IMR-90 (cell line): ENCODE measurements around the gene MEGF8. TPM values are rescaled to one million over a fixed set of nuclear protein-coding genes. Genes with fewer than 3 reads are reported as not detected.
A peak's percentile ranks its signal among the peaks of the same experiment; 100 is the strongest.

ENCODE experiments used
- ATAC-seq: fragments of 200-7000 bp; cut with Tn5 transposase; 2 replicates; pipeline ENCODE4 v1.9.1; 2020; ENCODE audit warnings: low read depth, mild to moderate bottlenecking, moderate library complexity
- BruUV-seq: library from RNA; stranded (reverse); fragments of 400-500 nt; replicated peaks from 2 replicates; lab custom pipeline; 2021; lab: Mats Ljungman, UMichigan
- CTCF ChIA-PET: fragments of 300-600 bp; formaldehyde crosslinking; extraction: SDS; loops from one replicate; lab custom pipeline; 2021; ENCODE audit warnings: antibody characterized with exemption; lab: Yijun Ruan, JAX
- POLR2A ChIA-PET: fragments of 300-600 bp; sonication (Branson Sonifier 250); formaldehyde crosslinking; loops from one replicate; lab custom pipeline; 2022; ENCODE audit warnings: antibody characterized with exemption; ENCODE audit not compliant: unreplicated experiment; lab: Charles Lee
- DNase-seq: peaks from one replicate; pipeline ENCODE4 v3.0.0; 2013
- H2AFZ ChIP-seq: replicated peaks from 2 replicates; pipeline ENCODE3; 2013; ENCODE audit warnings: low read length, mild to moderate bottlenecking; ENCODE audit not compliant: poor library complexity
- H2AK5ac ChIP-seq: 2 replicates; pipeline ENCODE4 v1.6.1; 2013; ENCODE audit warnings: low read depth, low read length, inconsistent platforms
- H2AK9ac ChIP-seq: replicated peaks from 2 replicates; pipeline ENCODE3; 2013; ENCODE audit warnings: mild to moderate bottlenecking, low read depth, low read length, moderate library complexity; ENCODE audit not compliant: poor library complexity
- H2BK120ac ChIP-seq: 2 replicates; pipeline ENCODE4 v1.6.1; 2013; ENCODE audit warnings: low read depth, low read length, inconsistent platforms
- H2BK15ac ChIP-seq: 3 replicates; pipeline ENCODE4 v1.6.1; 2013; ENCODE audit warnings: low read depth, low read length, inconsistent platforms
- H2BK20ac ChIP-seq: 2 replicates; pipeline ENCODE4 v1.6.1; 2013; ENCODE audit warnings: low read depth, mild to moderate bottlenecking, inconsistent platforms, low read length, moderate library complexity
- H2BK5ac ChIP-seq: 2 replicates; pipeline ENCODE4 v1.6.1; 2013; ENCODE audit warnings: mild to moderate bottlenecking, low read depth, low read length, inconsistent platforms; ENCODE audit not compliant: poor library complexity, severe bottlenecking
- H3K14ac ChIP-seq: replicated peaks from 2 replicates; pipeline ENCODE4 v1.6.1; 2013; ENCODE audit warnings: low read depth, low read length, inconsistent platforms
- H3K18ac ChIP-seq: 2 replicates; pipeline ENCODE4 v1.6.1; 2013; ENCODE audit warnings: low read depth, low read length, control low read depth
- H3K23ac ChIP-seq: 2 replicates; pipeline ENCODE4 v1.6.1; 2013; ENCODE audit warnings: low read depth, low read length, inconsistent platforms
- H3K27ac ChIP-seq: 2 replicates; pipeline ENCODE4 v1.5.1; 2013; ENCODE audit warnings: mild to moderate bottlenecking, control low read depth, low read length; ENCODE audit not compliant: insufficient read depth
- H3K27me3 ChIP-seq: 2 replicates; pipeline ENCODE4 v1.6.1; 2013; ENCODE audit warnings: low read length; ENCODE audit not compliant: control insufficient read depth, insufficient read depth
- H3K36me3 ChIP-seq: 2 replicates; pipeline ENCODE4 v1.6.1; 2013; ENCODE audit warnings: low read length, mixed read lengths; ENCODE audit not compliant: control insufficient read depth, insufficient read depth
- H3K4ac ChIP-seq: 2 replicates; pipeline ENCODE4 v1.6.1; 2013; ENCODE audit warnings: low read depth, low read length, inconsistent platforms
- H3K4me1 ChIP-seq: 2 replicates; pipeline ENCODE4 v1.6.1; 2013; ENCODE audit warnings: low read length, mixed read lengths; ENCODE audit not compliant: control insufficient read depth, insufficient read depth
- H3K4me2 ChIP-seq: 2 replicates; pipeline ENCODE4 v1.6.1; 2013; ENCODE audit warnings: low read depth, mild to moderate bottlenecking, control low read depth, low read length, moderate library complexity
- H3K4me3 ChIP-seq: 2 replicates; pipeline ENCODE4 v1.5.1; 2013; ENCODE audit warnings: low read depth, mild to moderate bottlenecking, control low read depth, low read length, moderate library complexity; ENCODE audit not compliant: insufficient read depth
- H3K56ac ChIP-seq: 2 replicates; pipeline ENCODE4 v1.6.1; 2013; ENCODE audit warnings: low read length, inconsistent platforms; ENCODE audit not compliant: insufficient read depth; ENCODE audit errors: extremely low read depth
- H3K79me1 ChIP-seq, 2 experiments: 2 replicates each; pipeline ENCODE4 v1.6.1; 2013; ENCODE audit warnings: low read length in 2 of 2, inconsistent platforms in 1 of 2, low read depth in 1 of 2
- H3K9ac ChIP-seq: 2 replicates; pipeline ENCODE4 v1.6.1; 2013; ENCODE audit warnings: low read depth, low read length, control low read depth
- H3K9me1 ChIP-seq: 2 replicates; pipeline ENCODE4 v1.6.1; 2013; ENCODE audit warnings: low read length, inconsistent platforms; ENCODE audit not compliant: insufficient read depth
- H3K9me3 ChIP-seq: 2 replicates; pipeline ENCODE4 v1.6.1; 2013; ENCODE audit warnings: low read length; ENCODE audit not compliant: control insufficient read depth, insufficient read depth
- H4K20me1 ChIP-seq: 2 replicates; pipeline ENCODE4 v1.6.1; 2013; ENCODE audit warnings: low read length, inconsistent platforms; ENCODE audit not compliant: insufficient read depth
- H4K5ac ChIP-seq: 2 replicates; pipeline ENCODE4 v1.6.1; 2013; ENCODE audit warnings: mild to moderate bottlenecking, low read depth, low read length, control low read depth
- H4K8ac ChIP-seq, 2 experiments: 2 replicates each; pipeline ENCODE4 v1.6.1; 2013; ENCODE audit warnings: low read depth in 2 of 2, low read length in 2 of 2, control low read depth in 1 of 2, inconsistent platforms in 1 of 2
- H4K91ac ChIP-seq: 2 replicates; pipeline ENCODE4 v1.6.1; 2013; ENCODE audit warnings: low read depth, low read length, inconsistent platforms; ENCODE audit not compliant: insufficient read depth
- CEBPB ChIP-seq: IDR thresholded peaks from 2 replicates; pipeline ENCODE4 v1.6.1; 2012; ENCODE audit warnings: low read depth, low read length, improper control_type of control experiment
- CHD1 ChIP-seq: IDR thresholded peaks from 2 replicates; pipeline ENCODE4 v1.6.1; 2012; ENCODE audit warnings: low read depth, low read length, improper control_type of control experiment
- ELK1 ChIP-seq: fragments of 150-350 bp; IDR thresholded peaks from 2 replicates; pipeline ENCODE4 v1.6.1; 2016; ENCODE audit warnings: low read depth, mild to moderate bottlenecking, low read length, moderate library complexity, borderline replicate concordance
- FOS ChIP-seq: fragments of 150-350 bp; IDR thresholded peaks from 2 replicates; pipeline ENCODE4 v1.6.1; 2016; ENCODE audit warnings: low read depth, low read length
- MAFK ChIP-seq: IDR thresholded peaks from 2 replicates; pipeline ENCODE4 v1.6.1; 2012; ENCODE audit warnings: low read depth, low read length, improper control_type of control experiment
- NFE2L2 ChIP-seq: fragments of 150-350 bp; IDR thresholded peaks from 2 replicates; pipeline ENCODE4 v1.6.1; 2016; ENCODE audit warnings: low read depth, mild to moderate bottlenecking, low read length
- POLR2A ChIP-seq: IDR thresholded peaks from 2 replicates; pipeline ENCODE4 v1.6.1; 2012; ENCODE audit warnings: mild to moderate bottlenecking, low read depth, low read length
- RCOR1 ChIP-seq: IDR thresholded peaks from 2 replicates; pipeline ENCODE4 v1.6.1; 2012; ENCODE audit warnings: mild to moderate bottlenecking, low read length, improper control_type of control experiment; ENCODE audit not compliant: insufficient replicate concordance
- RFX5 ChIP-seq: IDR thresholded peaks from 2 replicates; pipeline ENCODE4 v1.8.0; 2012; ENCODE audit warnings: low read depth, mild to moderate bottlenecking, low read length, moderate library complexity
- SMC3 ChIP-seq: fragments of 150-350 bp; IDR thresholded peaks from 2 replicates; pipeline ENCODE4 v1.6.1; 2016; ENCODE audit warnings: low read depth, mild to moderate bottlenecking, antibody characterized with exemption, low read length, moderate library complexity
- USF2 ChIP-seq: fragments of 150-350 bp; IDR thresholded peaks from 2 replicates; pipeline ENCODE4 v1.6.1; 2017; ENCODE audit warnings: mild to moderate bottlenecking, antibody characterized with exemption, low read length, low read depth
- dilution Hi-C: fragments of 300-500 bp; cut with HindIII; formaldehyde crosslinking; loops from one replicate; pipeline ENCODE4 v1.14.3; 2018; ENCODE audit warnings: low sequenced_read_pairs; ENCODE audit not compliant: unreplicated experiment
- in situ Hi-C: fragments of 300-500 bp; cut with MboI; formaldehyde crosslinking; loops from 3 replicates; pipeline ENCODE4 v1.14.3; 2019; ENCODE audit warnings: low sequenced_read_pairs, inconsistent platforms, mixed read lengths
- intact Hi-C: fragments of 100-400 bp; cut with micrococcal nuclease; formaldehyde crosslinking; loops from 2 replicates; pipeline ENCODE4 v1.10.0; 2022
- polyA plus RNA-seq, 3 experiments: library from polyadenylated mRNA; depleted of rRNA; stranded (reverse); fragments of >200 nt; gene quantifications; 2 replicates each; pipeline ENCODE4 v1.2.3, GENCODE V29; 2012; ENCODE audit warnings: low replicate concordance in 1 of 3
- total RNA-seq: library from RNA; depleted of rRNA; stranded (reverse); fragments of >200 nt; gene quantifications from 2 replicates; pipeline ENCODE4 v1.2.3, GENCODE V29; 2012

Gene MEGF8
- total and polyA plus RNA-seq, 2 of the 4 experiments (the other 2 are of a cell fraction), result 2.3 to 12.5 TPM

GRCh38 chr19:42325896-42326771, 699 bp downstream of the MEGF8 start (continued):
- no peak for TF ChIP-seq USF2

- no peak overlapping the region for H2AK5ac ChIP-seq
- H3K14ac ChIP-seq, result no peak overlapping the region
- no peak overlapping the region for H2AK9ac ChIP-seq
- H3K27me3 ChIP-seq, result peaks cover 23% of the 10 kb centered on the region
- in situ Hi-C loops, result loop anchor here (10.0 kb wide), 1 partner anchor 192 kb away; the partner anchor contains the start of gene POU2F2
- H4K5ac ChIP-seq, result no peak overlapping the region
- no peak overlapping the region for H3K4me3 ChIP-seq
- dilution Hi-C loops, result no loop called here
- peaks cover 16 to 56% of the 10 kb centered on the region in 2 experiments for H3K79me1 ChIP-seq
- H3K9ac ChIP-seq, result no peak overlapping the region
- POLR2A ChIA-PET, result no interaction called here
- H3K18ac ChIP-seq, result no peak overlapping the region
- H3K4me2 ChIP-seq, result peak overlapping the region; percentile 34; the same call in 1 of the 2 replicates
- H2BK20ac ChIP-seq, result no peak overlapping the region
- no peak overlapping the region for H3K4ac ChIP-seq
- H4K91ac ChIP-seq, result no peak overlapping the region
- H4K8ac ChIP-seq, result no peak overlapping the region
- no peak overlapping the region for H2AFZ ChIP-seq
- no peak overlapping the region for H3K56ac ChIP-seq
- intact Hi-C loops, result no loop called here
- peaks cover 2% of the 10 kb centered on the region; the same call in 1 of the 2 replicates for H3K9me1 ChIP-seq
- no peaks in the 10 kb centered on the region for H3K9me3 ChIP-seq
- ATAC-seq (no peak), DNase-seq (no peak)
- H3K27ac ChIP-seq, result no peak overlapping the region
- peaks cover 16% of the 10 kb centered on the region; the same call in 1 of the 2 replicates for H4K20me1 ChIP-seq
- no peak overlapping the region for H2BK15ac ChIP-seq
- CTCF ChIA-PET, result no interaction called here
- H3K4me1 ChIP-seq, result peaks cover 4% of the 10 kb centered on the region
- no peaks in the 10 kb centered on the region for H3K36me3 ChIP-seq
- H2BK5ac ChIP-seq, result no peak overlapping the region
- no peak for TF ChIP-seq FOS
- no peak for TF ChIP-seq CHD1
- TF ChIP-seq SMC3, result no peak
- TF ChIP-seq POLR2A, result no peak
- no peak for TF ChIP-seq MAFK
- TF ChIP-seq CEBPB, result no peak
- TF ChIP-seq RCOR1, result no peak
- no peak for TF ChIP-seq NFE2L2
- TF ChIP-seq ELK1, result no peak
- TF ChIP-seq RFX5, result no peak
- no peak overlapping the region for H3K23ac ChIP-seq
- no peak overlapping the region for H2BK120ac ChIP-seq
- BruUV-seq, result no TSS peak
These were observed 1.5 kb downstream of the MEGF8 start for GRCh38 chr19:42326969-42327368.
